NCI-H2107 treated with DMSO at 0.1 percent for 48 hours (cell line): ENCODE results near the gene UCMA.
"Not testable (repeated sequence)": the region's sequence is repeated elsewhere in the genome, so short reads cannot be mapped to it uniquely, and the experiment has no call there.

ENCODE experiments used
- DNase-seq: peaks from one replicate; lab custom pipeline; 2025; ENCODE audit not compliant: unreplicated experiment; lab: John Stamatoyannopoulos, UW

The UCMA gene

DNA sequence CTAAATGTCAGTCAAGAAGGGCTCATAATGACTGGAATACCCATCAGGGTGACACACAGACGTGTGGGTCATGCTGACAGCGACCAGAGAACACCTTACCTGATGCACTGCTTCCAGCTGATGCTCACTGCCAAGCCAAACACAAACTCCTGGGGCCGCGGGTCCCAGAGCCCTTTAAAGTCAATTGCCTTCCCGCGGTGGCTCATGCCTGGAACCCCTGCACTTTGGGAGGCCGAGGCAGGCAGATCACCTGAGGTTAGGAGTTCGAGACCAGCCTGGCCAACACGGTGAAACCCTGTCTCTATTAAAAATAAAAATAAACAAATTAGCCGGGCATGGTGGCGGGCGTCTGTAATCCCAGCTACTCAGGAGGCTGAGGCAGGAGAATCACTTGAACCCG, 562 bp upstream of the UCMA start:
- DNase-seq: not testable (repeated sequence)

DNA sequence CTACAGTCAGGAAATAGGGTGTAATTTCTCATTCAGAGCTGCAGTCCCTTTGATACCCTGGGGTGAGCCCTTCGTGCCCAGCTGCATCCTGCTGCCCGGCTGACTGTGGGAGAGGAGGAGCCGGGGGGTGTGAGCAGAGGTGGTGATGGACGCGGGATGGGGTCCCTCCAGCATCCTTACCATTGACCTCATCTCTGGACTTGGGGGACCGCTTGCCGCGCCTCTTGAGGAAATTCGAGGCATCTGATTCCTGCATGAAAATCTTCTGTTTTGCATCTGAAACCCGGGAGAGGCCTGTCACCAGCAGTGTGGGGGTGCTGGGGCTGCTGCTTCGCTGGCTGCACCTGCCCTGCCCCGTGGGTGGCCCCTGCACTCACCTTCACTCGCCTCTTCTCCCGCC, 816 bp downstream of the UCMA start:
- DNase-seq: no peak

- no peak for DNase-seq
Measured at GRCh38 chr10:13231808-13232207, 2.4 kb downstream of the UCMA start.

DNA sequence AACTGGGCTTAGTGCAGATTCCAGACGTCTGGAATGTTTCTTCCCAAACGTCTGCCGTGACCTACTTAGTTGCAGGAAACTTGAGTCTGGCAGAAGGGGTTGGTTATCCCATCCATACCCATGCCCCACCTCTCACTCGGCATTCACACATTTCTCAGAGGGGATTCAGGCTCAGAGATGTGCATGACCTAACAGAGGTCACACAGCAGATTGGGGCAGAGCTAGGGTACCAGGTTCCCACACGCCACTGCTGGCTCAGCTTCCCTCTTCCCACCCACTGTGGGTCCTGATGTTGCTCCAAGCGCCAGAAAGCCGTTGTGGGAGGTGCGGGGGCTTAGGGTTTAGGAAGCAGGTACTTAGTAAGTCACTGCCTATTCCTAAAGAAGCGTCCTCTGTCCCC, 3.0 kb downstream of the UCMA start:
- DNase-seq: no peak

DNA sequence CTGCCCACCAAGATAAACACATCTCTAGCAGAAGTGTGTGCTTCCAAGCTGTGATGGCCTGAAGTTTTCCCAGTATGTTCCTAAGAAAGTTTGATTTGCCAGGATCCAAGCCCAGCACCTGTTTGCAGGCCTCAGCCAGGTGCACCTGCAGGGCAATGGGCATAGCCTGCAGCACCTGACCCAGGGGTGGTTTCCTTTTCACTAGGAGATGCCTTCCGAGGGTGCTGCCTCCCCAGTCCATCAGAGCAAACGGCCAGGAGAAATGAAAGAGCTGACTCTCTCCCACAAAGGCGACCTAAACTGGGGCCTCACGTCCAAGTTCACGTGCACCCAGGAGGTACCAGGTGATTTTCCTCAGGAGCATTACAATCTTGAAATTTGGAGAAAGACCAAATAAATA, 7.1 kb downstream of the UCMA start:
- DNase-seq: no peak

DNA sequence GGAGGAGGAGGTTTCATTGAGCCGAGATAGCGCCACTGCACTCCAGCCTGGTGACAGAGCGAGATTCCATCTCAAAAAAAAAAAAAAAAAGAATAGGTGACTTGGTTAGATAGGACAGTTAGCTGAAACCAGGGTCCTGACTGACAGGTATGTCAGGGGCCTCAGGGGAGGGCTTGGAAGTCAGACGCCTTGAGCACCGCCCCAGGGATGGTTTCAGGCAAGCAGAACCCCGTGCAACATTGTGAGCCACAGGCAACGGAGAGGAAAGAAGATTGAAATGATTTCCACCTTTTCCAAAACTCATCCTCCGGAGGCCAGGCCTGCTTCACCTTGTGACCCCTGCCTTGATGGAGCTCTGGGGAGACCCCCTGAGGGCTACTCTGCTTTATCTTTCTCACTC, 8.6 kb downstream of the UCMA start:
- DNase-seq: no peak

DNA sequence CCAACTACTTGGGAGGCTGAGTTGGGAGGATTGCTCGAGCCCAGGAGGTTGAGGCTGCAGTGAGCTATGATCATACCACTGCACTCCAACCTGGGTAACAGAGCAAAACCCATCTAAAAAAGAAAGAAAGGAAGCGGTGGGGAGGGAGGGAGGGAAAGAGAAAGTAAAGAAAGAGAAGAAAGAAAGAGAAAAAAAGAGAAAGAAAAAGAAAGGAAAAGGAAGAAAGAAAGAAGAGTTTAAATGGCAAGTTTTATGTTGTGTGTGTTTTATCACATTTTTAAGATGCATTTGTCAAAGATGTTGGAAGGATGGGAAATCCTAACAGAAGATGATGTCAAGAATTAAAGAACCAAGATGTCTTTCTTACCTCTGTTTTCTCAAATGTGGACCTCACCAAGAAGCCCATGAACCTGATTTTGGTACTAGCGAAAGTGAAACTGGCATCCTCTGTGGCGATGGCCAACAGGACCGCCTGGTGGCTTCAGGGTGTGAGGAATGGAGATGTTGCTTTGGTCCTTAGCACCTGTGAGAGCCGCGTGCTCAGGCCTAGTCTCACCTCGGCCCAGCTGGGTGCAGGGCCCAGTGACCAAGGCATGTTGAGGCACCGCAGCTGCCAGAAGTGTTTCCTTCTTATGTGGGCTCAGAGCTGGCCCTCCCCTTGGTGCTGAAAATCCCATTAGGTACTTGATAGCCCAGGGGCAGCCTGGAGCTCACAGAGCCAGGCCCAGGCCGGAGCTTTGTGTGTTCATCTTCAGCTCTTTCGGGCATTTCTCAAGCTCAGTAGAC, 9.8 kb downstream of the UCMA start:
- no peak for DNase-seq

GRCh38 chr10:13223241-13223640, 10.9 kb downstream of the UCMA start:
- DNase-seq: no peak

- DNase-seq: no peak
Measured at GRCh38 chr10:13222566-13222965, 11.6 kb downstream of the UCMA start.

DNA sequence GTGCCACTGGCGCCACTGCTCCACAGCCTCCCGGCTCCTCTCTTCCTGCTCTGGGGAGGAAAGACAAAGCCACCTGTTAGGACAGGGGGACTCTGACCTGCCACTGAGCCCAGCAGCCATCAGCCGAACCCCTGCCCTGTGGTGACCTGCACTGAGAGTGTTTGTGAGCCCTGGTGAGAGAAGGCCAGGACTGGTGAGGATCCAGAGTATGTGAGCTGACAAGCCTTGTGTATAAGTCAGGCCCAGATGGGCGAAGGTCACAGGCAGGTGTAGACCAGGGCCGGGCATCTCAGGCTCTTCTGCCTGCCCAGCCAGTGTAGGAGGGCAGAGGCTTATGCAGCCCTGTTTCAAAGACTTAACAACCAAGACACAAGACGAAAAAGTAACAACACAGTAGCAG, 12.0 kb downstream of the UCMA start:
- DNase-seq: no peak

DNA sequence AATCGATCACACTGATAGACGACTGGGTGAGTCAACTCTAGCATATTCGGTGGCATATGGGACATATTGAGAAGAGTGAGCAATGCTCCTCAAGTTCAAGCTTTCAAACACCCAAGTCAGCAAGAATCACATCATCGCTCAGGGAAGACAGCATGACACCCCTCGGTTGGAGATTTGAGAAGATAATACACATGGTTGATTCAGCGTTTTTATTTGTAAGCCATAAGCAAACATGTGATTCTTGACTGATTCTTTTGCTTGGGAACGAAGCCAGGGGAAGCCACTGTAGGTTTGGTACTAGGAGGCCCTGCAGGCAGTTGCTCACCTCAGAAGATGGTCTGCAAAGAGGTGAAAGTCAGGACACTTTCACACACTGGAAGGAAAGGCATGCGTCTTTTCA, 12.6 kb downstream of the UCMA start:
- no peak for DNase-seq

DNA sequence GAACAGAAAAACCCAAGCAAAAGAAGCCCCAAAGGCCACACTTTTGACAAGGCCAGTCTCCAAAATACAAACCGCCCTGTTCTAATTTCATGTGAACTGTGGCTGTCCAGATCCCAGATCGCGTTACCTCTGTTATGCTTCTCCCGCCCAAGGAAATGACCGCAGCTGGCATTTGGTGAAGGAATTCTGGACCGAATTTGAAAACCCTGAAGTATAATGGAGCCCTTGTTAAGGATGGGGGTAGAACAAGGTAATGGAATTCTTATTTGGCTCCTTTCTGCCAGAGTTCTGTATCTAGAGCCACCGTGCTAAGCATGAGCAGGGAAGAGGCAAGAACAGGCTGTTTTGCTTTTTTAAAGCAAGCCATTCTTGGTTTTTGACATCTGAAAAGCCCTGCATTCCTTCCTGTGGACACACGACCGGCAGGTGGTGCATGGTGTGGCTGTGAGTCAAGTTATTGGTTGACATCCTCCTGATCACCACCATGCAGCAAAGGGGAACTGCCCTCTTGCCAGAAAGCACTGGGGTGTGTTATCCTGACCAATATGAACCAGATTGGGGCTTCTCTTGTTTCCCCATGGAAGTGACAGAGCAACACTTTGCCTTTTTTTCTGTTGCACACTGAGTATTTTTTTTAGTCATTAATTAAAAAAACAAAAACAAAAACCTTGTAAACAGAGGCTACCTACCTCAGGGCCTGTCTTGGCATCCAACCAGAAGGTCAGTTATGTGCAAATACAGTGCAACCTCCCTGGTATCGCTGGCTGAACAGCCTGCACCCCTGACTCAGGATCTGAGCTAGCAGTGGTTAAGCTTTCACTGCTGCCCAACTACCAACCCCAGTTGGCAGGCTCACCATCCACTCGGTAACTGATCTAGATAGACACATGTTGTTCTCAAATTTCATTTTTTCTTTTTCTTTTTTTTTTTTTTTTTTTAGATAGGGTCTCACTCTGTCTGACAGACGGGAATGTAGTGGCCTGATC, 14.2 kb downstream of the UCMA start:
- DNase-seq: no peak

DNA sequence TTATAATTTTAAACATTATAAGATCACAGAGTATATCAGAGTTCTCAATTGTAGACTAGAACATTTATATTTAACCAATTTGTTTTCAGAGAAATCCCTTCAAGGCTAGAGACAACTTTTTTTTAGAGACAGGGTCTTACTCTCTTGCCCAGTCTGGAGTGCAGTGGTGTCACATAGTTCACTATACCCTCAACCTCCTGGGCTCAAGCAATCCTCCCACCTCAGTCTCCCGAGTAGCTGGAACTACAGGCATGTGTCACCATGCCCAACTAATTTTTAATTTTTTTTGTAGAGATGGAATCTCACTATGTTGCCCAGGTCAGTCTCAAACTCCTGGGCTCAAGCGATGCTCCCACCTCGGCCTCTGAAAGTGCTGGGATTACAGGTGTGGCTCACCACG, 15.3 kb downstream of the UCMA start:
- no peak for DNase-seq

DNA sequence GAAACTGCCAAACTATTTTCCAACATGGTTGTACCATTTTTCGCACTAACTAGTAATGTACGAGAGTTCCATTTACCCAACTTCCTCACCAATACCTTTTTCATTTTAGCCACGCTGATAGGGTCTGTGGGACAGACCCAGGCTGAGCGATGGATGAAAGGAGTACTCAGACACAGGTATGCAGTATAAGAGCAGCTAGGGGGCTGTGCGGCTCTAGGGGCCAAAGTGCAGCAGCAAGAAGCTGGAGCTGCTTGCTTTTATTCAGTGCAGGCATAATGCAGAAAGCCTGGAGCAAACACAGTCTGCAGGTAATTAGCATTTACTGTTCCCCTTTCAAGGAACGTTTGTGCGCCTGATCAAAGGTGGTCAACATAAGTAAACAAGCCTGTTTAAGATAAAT, 21.0 kb downstream of the UCMA start:
- DNase-seq: no peak

GRCh38 chr10:13206546-13207443, 27.4 kb downstream of the UCMA start:
- DNase-seq: no peak

DNA sequence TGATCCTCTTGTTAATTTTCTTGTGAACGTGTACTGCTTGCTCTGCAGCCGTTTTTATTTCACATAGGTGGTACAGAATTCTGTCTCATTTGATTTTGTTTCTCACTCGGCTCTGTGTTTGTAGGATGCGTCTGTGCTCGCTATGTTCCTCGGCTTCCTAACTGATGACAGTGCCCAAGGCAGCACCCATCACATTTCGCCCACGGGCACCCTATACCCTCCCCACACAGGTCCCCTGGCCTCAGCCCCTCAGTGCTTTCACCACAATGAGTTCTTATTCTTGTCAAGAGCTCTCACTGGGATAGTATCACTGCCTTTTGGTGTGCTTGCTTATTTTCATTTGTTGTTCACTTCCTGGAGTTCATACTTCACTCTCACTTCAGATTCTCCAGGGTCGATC, 28.1 kb downstream of the UCMA start:
- no peak for DNase-seq

GRCh38 chr10:13201132-13201531, 33.0 kb downstream of the UCMA start:
- DNase-seq: no peak

GRCh38 chr10:13195016-13195415, 39.2 kb downstream of the UCMA start:
- DNase-seq: no peak

- DNase-seq: no peak
Measured at GRCh38 chr10:13193637-13194036, 40.5 kb downstream of the UCMA start.

DNA sequence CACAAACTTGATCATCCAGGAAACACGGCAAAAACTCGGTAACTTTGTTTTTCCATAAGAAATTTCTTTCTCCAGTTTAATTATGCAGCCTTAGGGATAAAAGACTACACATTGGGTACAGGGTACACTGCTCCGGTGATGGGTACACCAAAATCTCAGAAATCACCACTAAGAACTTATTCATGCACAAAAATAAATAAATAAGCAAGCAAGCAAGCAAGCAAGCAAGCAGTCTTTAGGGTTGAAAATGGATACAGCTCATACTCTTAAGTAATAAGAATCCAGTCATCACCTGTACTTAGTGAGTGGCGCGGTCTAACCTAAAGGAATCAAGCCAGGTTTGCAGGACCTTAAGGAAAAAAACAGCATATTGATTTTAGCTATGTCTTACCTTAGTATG, 42.8 kb downstream of the UCMA start:
- DNase-seq: no peak

DNA sequence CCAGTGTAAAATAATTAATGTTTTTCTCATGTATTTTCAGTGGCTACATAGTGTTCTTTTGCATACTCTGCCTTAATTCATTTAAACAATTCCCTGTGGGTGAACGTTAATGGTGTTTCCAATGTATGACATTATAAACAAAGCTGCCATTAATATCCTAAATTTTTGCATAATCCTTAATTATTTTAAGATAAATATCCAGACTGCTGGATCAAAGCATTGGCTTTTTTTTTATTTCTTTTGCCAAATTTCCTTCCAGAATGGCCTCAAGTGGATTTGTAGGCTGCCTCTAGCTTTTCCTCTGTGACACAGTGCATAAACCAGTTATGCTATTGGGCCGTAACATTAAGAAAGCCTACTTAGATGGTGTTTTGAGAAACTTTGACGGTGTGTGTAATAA, 43.4 kb downstream of the UCMA start:
- no peak for DNase-seq
